IPS-20b (cell line): ENCODE measurements around the gene TTC28.

Experiments used
- H3K27ac ChIP-seq: one replicate; pipeline ENCODE4 v1.5.1; 2013; ENCODE audit warnings: low read length
- H3K27me3 ChIP-seq: 2 replicates; pipeline ENCODE4 v1.6.1; 2013; ENCODE audit warnings: mild to moderate bottlenecking, low read length, inconsistent platforms; ENCODE audit not compliant: insufficient read depth
- H3K36me3 ChIP-seq: 2 replicates; pipeline ENCODE4 v1.6.1; 2013; ENCODE audit warnings: low read depth, mild to moderate bottlenecking, inconsistent platforms, low read length, moderate library complexity; ENCODE audit not compliant: insufficient read depth
- H3K4me1 ChIP-seq: 2 replicates; pipeline ENCODE4 v1.6.1; 2013; ENCODE audit warnings: mild to moderate bottlenecking, control low read depth, inconsistent platforms, low read length, moderate library complexity; ENCODE audit not compliant: insufficient read depth
- H3K4me3 ChIP-seq: 2 replicates; pipeline ENCODE4 v1.5.1; 2013; ENCODE audit warnings: mild to moderate bottlenecking, low read length, inconsistent platforms
- H3K9ac ChIP-seq: 2 replicates; pipeline ENCODE4 v1.6.1; 2013; ENCODE audit warnings: low read depth, mild to moderate bottlenecking, inconsistent platforms, low read length, moderate library complexity
- H3K9me3 ChIP-seq: 2 replicates; pipeline ENCODE4 v1.6.1; 2013; ENCODE audit warnings: mild to moderate bottlenecking, low read depth, low read length, inconsistent platforms; ENCODE audit not compliant: insufficient read depth

TTC28 gene

GRCh38 chr22:28408709-28409108 is 270.9 kb downstream of the TTC28 start:
- Histone ChIP-seq H3K9me3 (no peaks in the 10 kb centered on the region; the same call in 1 of the 2 replicates), H3K27ac (no peak overlapping the region), H3K27me3 (no peaks in the 10 kb centered on the region), H3K36me3 (no peaks in the 10 kb centered on the region), H3K9ac (no peak overlapping the region), H3K4me3 (no peak overlapping the region), H3K4me1 (0 out of 2 replicates have a peak, but pooled peaks cover 4% of the 10 kb centered on the region)

- H3K4me3 ChIP-seq = no peak overlapping the region
- H3K27me3 ChIP-seq = no peaks in the 10 kb centered on the region
- no peak overlapping the region for H3K27ac ChIP-seq
- H3K4me1 ChIP-seq = 0 out of 2 replicates have a peak, but pooled peaks cover 4% of the 10 kb centered on the region
- H3K9me3 ChIP-seq = no peaks in the 10 kb centered on the region; the same call in 1 of the 2 replicates
- no peaks in the 10 kb centered on the region for H3K36me3 ChIP-seq
- no peak overlapping the region for H3K9ac ChIP-seq
These were observed 272.0 kb downstream of the TTC28 start for GRCh38 chr22:28407645-28408044.

GRCh38 chr22:28406246-28406645 is 273.4 kb downstream of the TTC28 start:
- no peaks in the 10 kb centered on the region for H3K27me3 ChIP-seq
- H3K36me3 ChIP-seq = no peaks in the 10 kb centered on the region
- 0 out of 2 replicates have a peak, but pooled peaks cover 4% of the 10 kb centered on the region for H3K4me1 ChIP-seq
- no peaks in the 10 kb centered on the region; the same call in 1 of the 2 replicates for H3K9me3 ChIP-seq
- H3K9ac ChIP-seq = no peak overlapping the region
- no peak overlapping the region for H3K27ac ChIP-seq
- no peak overlapping the region for H3K4me3 ChIP-seq

- Histone ChIP-seq H3K9ac (no peak overlapping the region), H3K4me3 (no peak overlapping the region), H3K27me3 (no peaks in the 10 kb centered on the region), H3K27ac (no peak overlapping the region), H3K9me3 (no peaks in the 10 kb centered on the region; the same call in 1 of the 2 replicates), H3K36me3 (no peaks in the 10 kb centered on the region), H3K4me1 (0 out of 2 replicates have a peak, but pooled peaks cover 4% of the 10 kb centered on the region)
These were observed 274.1 kb downstream of the TTC28 start for GRCh38 chr22:28405588-28405987.

GRCh38 chr22:28402539-28402938 is 277.1 kb downstream of the TTC28 start:
- Histone ChIP-seq H3K27ac (no peak overlapping the region), H3K36me3 (no peaks in the 10 kb centered on the region), H3K4me3 (no peak overlapping the region), H3K27me3 (no peaks in the 10 kb centered on the region), H3K9me3 (no peaks in the 10 kb centered on the region; the same call in 1 of the 2 replicates), H3K9ac (no peak overlapping the region), H3K4me1 (no peaks in the 10 kb centered on the region)

- H3K9me3 ChIP-seq = no peaks in the 10 kb centered on the region; the same call in 1 of the 2 replicates
- H3K9ac ChIP-seq = no peak overlapping the region
- no peaks in the 10 kb centered on the region for H3K36me3 ChIP-seq
- H3K4me1 ChIP-seq = no peaks in the 10 kb centered on the region
- no peak overlapping the region for H3K4me3 ChIP-seq
- no peaks in the 10 kb centered on the region for H3K27me3 ChIP-seq
- H3K27ac ChIP-seq = no peak overlapping the region
These were observed 277.6 kb downstream of the TTC28 start for GRCh38 chr22:28402060-28402459.

- Histone ChIP-seq H3K9ac (no peak overlapping the region), H3K27me3 (no peaks in the 10 kb centered on the region), H3K4me3 (no peak overlapping the region), H3K36me3 (no peaks in the 10 kb centered on the region), H3K27ac (no peak overlapping the region), H3K4me1 (no peaks in the 10 kb centered on the region), H3K9me3 (no peaks in the 10 kb centered on the region)
These were observed 280.7 kb downstream of the TTC28 start for GRCh38 chr22:28398981-28399380.

DNA sequence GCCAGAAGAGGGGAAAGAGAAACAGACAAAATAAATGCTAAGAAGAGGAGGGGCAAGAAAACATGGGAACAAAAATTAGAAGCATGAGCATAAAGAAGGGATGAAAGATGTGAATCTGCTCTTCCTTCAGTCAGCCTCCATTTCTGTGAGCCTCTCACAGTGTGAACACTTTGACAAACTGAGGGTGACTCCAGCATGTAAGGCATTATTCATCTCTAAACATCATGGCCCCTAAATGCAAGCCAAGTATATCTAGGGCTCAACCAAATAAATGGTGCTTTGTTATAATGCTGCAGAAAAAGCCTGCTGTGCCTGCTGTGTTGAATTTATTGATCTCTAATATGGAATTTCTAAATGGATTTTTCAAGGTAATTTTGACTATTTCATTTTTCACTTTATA is 281.3 kb downstream of the TTC28 start:
- Histone ChIP-seq H3K27ac (no peak overlapping the region), H3K4me1 (no peaks in the 10 kb centered on the region), H3K27me3 (no peaks in the 10 kb centered on the region), H3K9ac (no peak overlapping the region), H3K4me3 (no peak overlapping the region), H3K9me3 (peaks cover 2% of the 10 kb centered on the region), H3K36me3 (no peaks in the 10 kb centered on the region)

- no peak overlapping the region for H3K27ac ChIP-seq
- no peaks in the 10 kb centered on the region for H3K27me3 ChIP-seq
- H3K4me3 ChIP-seq = no peak overlapping the region
- H3K9me3 ChIP-seq = peaks cover 10% of the 10 kb centered on the region
- H3K36me3 ChIP-seq = no peaks in the 10 kb centered on the region
- H3K4me1 ChIP-seq = no peaks in the 10 kb centered on the region
- H3K9ac ChIP-seq = no peak overlapping the region
These were observed 282.3 kb downstream of the TTC28 start for GRCh38 chr22:28397306-28397705.

DNA sequence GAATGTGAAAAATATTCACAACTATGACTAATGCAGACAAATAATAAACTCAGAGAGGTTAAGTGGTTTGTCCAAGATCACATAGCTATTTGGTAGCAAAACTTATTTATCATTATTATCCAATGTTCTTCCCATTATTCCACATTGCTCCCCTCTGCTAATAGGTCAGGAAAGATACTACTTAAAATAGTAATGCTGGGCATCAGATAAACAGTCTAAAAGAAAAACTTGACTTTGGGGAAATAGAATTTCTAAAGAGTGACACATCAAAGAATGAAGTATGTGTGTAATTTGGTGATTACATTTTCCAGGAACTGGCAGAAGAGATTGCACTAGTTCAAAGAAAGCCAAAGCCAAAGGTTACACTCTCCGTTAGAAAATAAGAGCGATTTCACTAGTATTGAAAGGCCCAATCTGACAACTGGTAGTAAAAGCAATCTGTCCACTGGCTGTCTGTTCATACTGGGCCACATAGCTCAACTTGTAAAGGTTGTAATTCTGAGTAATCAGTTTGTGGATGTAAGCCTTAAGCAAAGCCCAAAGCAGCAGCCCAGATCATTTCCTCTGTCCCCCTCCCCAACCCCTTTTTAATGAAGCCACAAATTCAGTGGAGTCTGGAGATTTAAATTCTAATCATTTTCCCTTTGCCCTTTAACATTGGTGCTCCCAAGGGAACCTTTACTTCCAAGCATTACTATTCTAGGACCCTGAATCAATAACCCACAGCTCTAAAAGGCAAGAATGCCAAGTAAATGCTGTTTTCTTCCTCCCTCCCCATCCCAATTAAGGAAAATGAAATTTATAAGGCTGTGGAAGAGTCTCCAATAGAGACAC is 283.5 kb downstream of the TTC28 start:
- no peaks in the 10 kb centered on the region for H3K36me3 ChIP-seq
- H3K9ac ChIP-seq = no peak overlapping the region
- no peak overlapping the region for H3K27ac ChIP-seq

DNA sequence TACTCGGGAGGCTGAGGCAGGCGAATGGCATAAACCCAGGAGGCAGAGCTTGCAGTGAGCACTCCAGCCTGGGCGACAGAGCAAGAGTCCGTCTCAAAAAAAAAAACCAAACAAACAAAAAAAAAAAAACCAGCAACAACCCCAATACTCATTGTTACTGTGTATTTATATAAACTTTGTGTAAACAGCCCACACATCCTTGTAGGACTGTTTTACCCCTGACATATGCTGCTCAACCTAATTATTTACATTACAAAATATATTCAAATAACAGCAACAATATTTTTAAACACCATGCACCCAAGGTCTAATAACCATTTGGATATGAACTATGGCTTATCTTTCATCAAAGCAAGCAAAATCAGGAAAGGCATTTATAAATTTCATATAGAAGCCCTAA is 284.1 kb downstream of the TTC28 start:
- Histone ChIP-seq H3K27ac (no peak overlapping the region), H3K9me3 (peaks cover 10% of the 10 kb centered on the region), H3K4me3 (no peak overlapping the region), H3K9ac (no peak overlapping the region), H3K36me3 (no peaks in the 10 kb centered on the region), H3K27me3 (no peaks in the 10 kb centered on the region), H3K4me1 (no peaks in the 10 kb centered on the region)

More for the DNA sequence above, 283.5 kb downstream of the TTC28 start:
- no peak overlapping the region for H3K4me3 ChIP-seq
- no peaks in the 10 kb centered on the region for H3K27me3 ChIP-seq
- peaks cover 10% of the 10 kb centered on the region for H3K9me3 ChIP-seq
- no peaks in the 10 kb centered on the region for H3K4me1 ChIP-seq

DNA sequence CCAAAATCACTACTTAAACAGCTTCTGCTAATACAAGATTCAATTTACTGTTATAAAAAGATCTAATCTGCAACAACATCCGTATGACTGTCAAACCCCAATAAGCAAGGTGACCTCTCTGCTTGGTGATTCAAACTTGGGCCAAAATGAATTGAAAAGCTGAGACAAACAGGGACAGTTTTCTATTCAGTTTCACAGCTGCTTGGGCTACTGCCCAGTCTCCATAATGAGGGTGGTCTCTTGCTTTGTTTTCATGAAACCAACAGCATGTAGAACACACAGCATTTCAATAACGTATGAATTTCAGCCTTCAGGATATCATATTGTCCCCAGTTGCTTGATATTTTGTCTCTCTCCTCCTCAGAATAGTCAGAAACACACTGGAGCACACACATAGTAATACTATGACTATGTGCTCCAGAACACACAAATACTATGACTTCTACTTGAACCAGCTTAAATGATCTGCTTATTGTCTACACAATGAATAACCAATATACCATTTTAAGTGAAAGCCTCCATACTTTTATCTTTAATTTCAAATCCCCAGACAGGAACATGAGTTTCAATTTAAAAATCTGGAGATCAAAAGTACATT is 285.0 kb downstream of the TTC28 start:
- Histone ChIP-seq H3K27ac (no peak overlapping the region), H3K4me1 (no peaks in the 10 kb centered on the region), H3K27me3 (no peaks in the 10 kb centered on the region), H3K4me3 (no peak overlapping the region), H3K9ac (no peak overlapping the region), H3K36me3 (no peaks in the 10 kb centered on the region), H3K9me3 (peaks cover 10% of the 10 kb centered on the region)
